A673 (cell line): ENCODE data around the gene PASK. TPM values are rescaled to one million over a fixed set of nuclear protein-coding genes. Genes with fewer than 3 reads are reported as not detected.

Experiments
- BruUV-seq: library from RNA; stranded (reverse); fragments of 400-500 nt; replicated peaks from 2 replicates; lab custom pipeline; 2021; lab: Mats Ljungman, UMichigan
- CTCF ChIA-PET: fragments of 300-600 bp; sonication (Branson Sonifier 250); formaldehyde crosslinking; loops from one replicate; lab custom pipeline; 2022; ENCODE audit warnings: antibody characterized with exemption; lab: Charles Lee
- POLR2A ChIA-PET: fragments of 300-600 bp; sonication (Branson Sonifier 250); formaldehyde crosslinking; loops from one replicate; lab custom pipeline; 2022; ENCODE audit warnings: antibody characterized with exemption; ENCODE audit not compliant: low non-redundant PET; lab: Charles Lee
- DNase-seq: peaks from one replicate; pipeline ENCODE4 v3.0.0-alpha.2; 2015; ENCODE audit warnings: low spot score
- H3K27ac ChIP-seq: fragments of 200-600 bp; sonication (generic); 2 replicates; pipeline ENCODE4 v1.5.1; 2016; ENCODE audit warnings: mixed run types, low read depth, mild to moderate bottlenecking, mixed read lengths, antibody characterized with exemption, low read length; ENCODE audit not compliant: poor library complexity, severe bottlenecking
- H3K27me3 ChIP-seq: fragments of 200-600 bp; sonication (generic); replicated peaks from 2 replicates; pipeline ENCODE4 v1.6.1; 2017; ENCODE audit warnings: mixed run types, low read depth, mild to moderate bottlenecking, mixed read lengths, antibody characterized with exemption, low read length; ENCODE audit not compliant: insufficient read depth, poor library complexity
- H3K36me3 ChIP-seq: fragments of 200-600 bp; sonication (generic); 2 replicates; pipeline ENCODE4 v1.6.1; 2016; ENCODE audit warnings: mixed run types, mild to moderate bottlenecking, mixed read lengths, antibody characterized with exemption, low read length; ENCODE audit not compliant: insufficient read depth, poor library complexity, severe bottlenecking
- H3K4me1 ChIP-seq: fragments of 200-600 bp; sonication (generic); 2 replicates; pipeline ENCODE4 v1.6.1; 2017; ENCODE audit warnings: mixed run types, mild to moderate bottlenecking, mixed read lengths, antibody characterized with exemption, low read length; ENCODE audit not compliant: insufficient read depth, poor library complexity, severe bottlenecking
- H3K4me3 ChIP-seq: fragments of 200-600 bp; sonication (generic); 2 replicates; pipeline ENCODE4 v1.5.1; 2016; ENCODE audit warnings: low read depth, mixed run types, mild to moderate bottlenecking, mixed read lengths, low read length; ENCODE audit not compliant: poor library complexity, severe bottlenecking
- H3K9me3 ChIP-seq: fragments of 200-600 bp; sonication (generic); 2 replicates; pipeline ENCODE4 v1.6.1; 2016; ENCODE audit warnings: mixed run types, low read depth, mild to moderate bottlenecking, mixed read lengths, antibody characterized with exemption, low read length; ENCODE audit not compliant: poor library complexity, severe bottlenecking
- EZH2 ChIP-seq: fragments of 200-600 bp; sonication (generic); IDR thresholded peaks from 2 replicates; pipeline ENCODE4 v1.6.1; 2017; ENCODE audit warnings: borderline replicate concordance, low read depth, mild to moderate bottlenecking, mixed read lengths, antibody characterized with exemption, low read length; ENCODE audit not compliant: poor library complexity, severe bottlenecking
- intact Hi-C: fragments of 100-400 bp; cut with micrococcal nuclease; formaldehyde crosslinking; loops from one replicate; pipeline ENCODE4 v1.10.0; 2022; ENCODE audit not compliant: unreplicated experiment
- total RNA-seq: library from RNA; stranded (reverse); gene quantifications from 2 replicates; pipeline ENCODE4 v1.2.3, GENCODE V29; 2021
- TF ChIP-seq, protein P1 (sequence below): fragments of 300-800, 200-600 bp; sonication (generic); conservative IDR thresholded peaks from 2 replicates; pipeline ENCODE4 v1.5.1; 2017; ENCODE audit warnings: low read depth, mild to moderate bottlenecking, antibody characterized with exemption, low read length, moderate library complexity, mixed read lengths

PASK gene
- total RNA-seq, 1 experiment from 2014 or later = 59.4 TPM

DNA sequence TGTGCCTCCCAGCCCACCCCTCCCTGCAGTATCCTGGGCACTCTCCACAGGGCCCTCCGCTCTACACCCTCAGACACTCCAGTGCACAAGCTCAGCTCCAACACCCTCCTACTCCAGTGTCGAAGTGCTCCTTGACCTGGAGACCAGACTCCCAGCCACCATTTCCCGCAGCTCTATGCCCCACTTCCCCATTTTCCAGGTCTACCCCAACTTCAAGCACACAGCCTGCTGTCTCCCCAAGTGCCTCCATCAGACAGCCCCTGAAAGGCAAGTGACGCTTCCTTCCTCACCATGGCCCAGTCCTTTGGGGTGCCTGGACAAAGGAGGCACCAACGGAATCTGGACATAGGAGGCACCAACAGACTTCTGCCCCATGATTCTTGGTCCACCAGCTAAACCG is 7.2 kb downstream of the PASK start:
- H3K4me1 ChIP-seq = no peaks in the 10 kb centered on the region
- no peaks in the 10 kb centered on the region for H3K27me3 ChIP-seq
- H3K27ac ChIP-seq = no peak overlapping the region
- POLR2A ChIA-PET = no interaction called here
- DNase-seq = no peak
- intact Hi-C loops = no loop called here
- no peak overlapping the region for H3K4me3 ChIP-seq
- peaks cover 14% of the 10 kb centered on the region for H3K36me3 ChIP-seq
- CTCF ChIA-PET = no interaction called here
- TF ChIP-seq, protein P1, sequence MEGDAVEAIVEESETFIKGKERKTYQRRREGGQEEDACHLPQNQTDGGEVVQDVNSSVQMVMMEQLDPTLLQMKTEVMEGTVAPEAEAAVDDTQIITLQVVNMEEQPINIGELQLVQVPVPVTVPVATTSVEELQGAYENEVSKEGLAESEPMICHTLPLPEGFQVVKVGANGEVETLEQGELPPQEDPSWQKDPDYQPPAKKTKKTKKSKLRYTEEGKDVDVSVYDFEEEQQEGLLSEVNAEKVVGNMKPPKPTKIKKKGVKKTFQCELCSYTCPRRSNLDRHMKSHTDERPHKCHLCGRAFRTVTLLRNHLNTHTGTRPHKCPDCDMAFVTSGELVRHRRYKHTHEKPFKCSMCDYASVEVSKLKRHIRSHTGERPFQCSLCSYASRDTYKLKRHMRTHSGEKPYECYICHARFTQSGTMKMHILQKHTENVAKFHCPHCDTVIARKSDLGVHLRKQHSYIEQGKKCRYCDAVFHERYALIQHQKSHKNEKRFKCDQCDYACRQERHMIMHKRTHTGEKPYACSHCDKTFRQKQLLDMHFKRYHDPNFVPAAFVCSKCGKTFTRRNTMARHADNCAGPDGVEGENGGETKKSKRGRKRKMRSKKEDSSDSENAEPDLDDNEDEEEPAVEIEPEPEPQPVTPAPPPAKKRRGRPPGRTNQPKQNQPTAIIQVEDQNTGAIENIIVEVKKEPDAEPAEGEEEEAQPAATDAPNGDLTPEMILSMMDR = no peak
- TF ChIP-seq EZH2 = no peak
- H3K9me3 ChIP-seq = no peaks in the 10 kb centered on the region
- BruUV-seq = no TSS peak

DNA sequence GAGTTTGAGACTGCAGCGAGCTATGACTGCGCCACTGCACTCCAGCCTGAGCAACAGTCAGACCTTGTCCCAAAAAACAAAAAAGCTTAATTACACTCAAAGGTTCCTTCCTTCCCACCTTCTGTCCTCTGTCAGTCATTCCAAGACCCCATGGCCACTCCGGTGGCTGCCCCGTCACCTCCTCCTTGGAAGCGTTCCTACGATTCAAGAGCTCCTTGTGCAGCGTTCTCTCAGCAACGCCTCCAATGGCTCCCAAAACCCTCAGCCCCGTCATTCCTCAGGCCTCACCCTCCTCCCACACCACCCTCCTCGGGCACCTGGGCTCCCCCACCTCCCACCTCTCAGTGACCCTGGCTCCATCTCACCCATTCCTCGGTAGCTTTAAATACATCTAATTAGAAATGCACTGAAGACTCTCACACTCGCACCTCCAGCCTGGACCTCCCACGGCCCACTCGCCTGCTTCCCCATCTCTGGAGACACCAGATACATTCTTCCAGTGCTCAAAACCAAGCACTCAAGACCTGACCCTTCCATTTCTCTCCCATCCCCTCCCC is 8.0 kb downstream of the PASK start:
- Histone ChIP-seq H3K36me3 (peaks cover 14% of the 10 kb centered on the region), H3K4me1 (no peaks in the 10 kb centered on the region), H3K9me3 (no peaks in the 10 kb centered on the region), H3K4me3 (no peak overlapping the region), H3K27me3 (no peaks in the 10 kb centered on the region), H3K27ac (no peak overlapping the region)
- ChIA-PET CTCF (no interaction called here), POLR2A (no interaction called here)
- intact Hi-C loops = no loop called here
- BruUV-seq = no TSS peak
- TF ChIP-seq, protein P1 = no peak
- no peak for DNase-seq

DNA sequence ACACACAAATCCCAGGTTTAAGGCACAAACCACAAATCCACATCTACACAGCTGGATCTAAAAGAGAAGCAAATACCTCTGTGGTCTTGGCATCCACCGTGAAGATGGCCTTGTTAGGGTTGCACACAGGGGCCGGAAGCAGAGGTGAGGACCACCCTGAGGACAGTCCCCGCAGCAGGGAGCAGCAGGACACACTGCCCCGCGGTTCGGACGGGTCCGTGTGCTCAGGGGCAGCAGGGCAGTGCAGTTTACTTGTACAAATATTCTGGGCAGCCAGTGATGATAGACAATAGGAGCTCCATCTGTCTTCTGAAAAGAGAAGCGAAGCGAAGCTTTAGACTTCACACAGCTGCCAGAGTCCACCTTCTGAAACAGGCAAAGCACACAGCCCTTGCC is 8.8 kb downstream of the PASK start:
- no TSS peak for BruUV-seq
- H3K27me3 ChIP-seq = no peaks in the 10 kb centered on the region
- intact Hi-C loops = no loop called here

More for the DNA sequence above, 8.8 kb downstream of the PASK start:
- Histone ChIP-seq H3K4me3 (no peak overlapping the region), H3K4me1 (no peaks in the 10 kb centered on the region), H3K9me3 (no peaks in the 10 kb centered on the region), H3K36me3 (peaks cover 21% of the 10 kb centered on the region), H3K27ac (no peak overlapping the region)
- no peak for DNase-seq
- POLR2A ChIA-PET = no interaction called here
- CTCF ChIA-PET = no interaction called here
- TF ChIP-seq, protein P1 = no peak
- TF ChIP-seq EZH2 = no peak
